Neural cell (in vitro differentiated cells): ENCODE results near the gene SCTR.

ENCODE experiments used
- EP300 ChIP-seq: fragments of 450-650 bp; conservative IDR thresholded peaks from 2 replicates; pipeline ENCODE4 v1.6.1; 2014; ENCODE audit warnings: antibody characterized with exemption, mild to moderate bottlenecking, moderate library complexity; ENCODE audit not compliant: poor library complexity, severe bottlenecking
- REST ChIP-seq: IDR thresholded peaks from 2 replicates; pipeline ENCODE4 v1.6.1; 2012; ENCODE audit warnings: borderline replicate concordance
- SMC3 ChIP-seq: fragments of 450-650 bp; conservative IDR thresholded peaks from 2 replicates; pipeline ENCODE4 v1.6.1; 2014; ENCODE audit warnings: antibody characterized with exemption, mild to moderate bottlenecking, moderate library complexity; ENCODE audit not compliant: poor library complexity
- TAF1 ChIP-seq: IDR thresholded peaks from 2 replicates; pipeline ENCODE4 v1.6.1; 2012; ENCODE audit warnings: low read depth
- TF ChIP-seq, protein P1 (sequence below): fragments of 450-650 bp; IDR thresholded peaks from 2 replicates; pipeline ENCODE4 v1.5.1; 2014; ENCODE audit warnings: antibody characterized with exemption, mild to moderate bottlenecking, moderate library complexity; ENCODE audit not compliant: poor library complexity, severe bottlenecking

- TF ChIP-seq TAF1 (no peak), SMC3 (no peak), REST (no peak), EP300 (no peak)
- TF ChIP-seq, protein P1, sequence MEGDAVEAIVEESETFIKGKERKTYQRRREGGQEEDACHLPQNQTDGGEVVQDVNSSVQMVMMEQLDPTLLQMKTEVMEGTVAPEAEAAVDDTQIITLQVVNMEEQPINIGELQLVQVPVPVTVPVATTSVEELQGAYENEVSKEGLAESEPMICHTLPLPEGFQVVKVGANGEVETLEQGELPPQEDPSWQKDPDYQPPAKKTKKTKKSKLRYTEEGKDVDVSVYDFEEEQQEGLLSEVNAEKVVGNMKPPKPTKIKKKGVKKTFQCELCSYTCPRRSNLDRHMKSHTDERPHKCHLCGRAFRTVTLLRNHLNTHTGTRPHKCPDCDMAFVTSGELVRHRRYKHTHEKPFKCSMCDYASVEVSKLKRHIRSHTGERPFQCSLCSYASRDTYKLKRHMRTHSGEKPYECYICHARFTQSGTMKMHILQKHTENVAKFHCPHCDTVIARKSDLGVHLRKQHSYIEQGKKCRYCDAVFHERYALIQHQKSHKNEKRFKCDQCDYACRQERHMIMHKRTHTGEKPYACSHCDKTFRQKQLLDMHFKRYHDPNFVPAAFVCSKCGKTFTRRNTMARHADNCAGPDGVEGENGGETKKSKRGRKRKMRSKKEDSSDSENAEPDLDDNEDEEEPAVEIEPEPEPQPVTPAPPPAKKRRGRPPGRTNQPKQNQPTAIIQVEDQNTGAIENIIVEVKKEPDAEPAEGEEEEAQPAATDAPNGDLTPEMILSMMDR, result no peak
Observed at GRCh38 chr2:119405151-119405550, 119.1 kb downstream of the SCTR start.
